ENCODE results near the gene HK1. TPM values are rescaled to one million over a fixed set of nuclear protein-coding genes. Genes with fewer than 3 reads are reported as not detected.

Gene HK1
- total RNA-seq, 1 donor from 2014 or later, result 61.3 TPM

GRCh38 chr10:69413221-69413865 is 135.0 kb downstream of the HK1 start:
- H3K27ac Mint-ChIP-seq (ENCODE audit: unreplicated experiment), result peak overlapping the region; percentile 40
- TF ChIP-seq CTCF (IDR thresholded peaks at IDR 0.05), result peak; percentile 72
- no peaks in the 10 kb centered on the region for H3K9me3 Mint-ChIP-seq (ENCODE audit: unreplicated experiment)
- no peak for DNase-seq (ENCODE audit: extremely low spot score, unreplicated experiment)
- H3K36me3 Mint-ChIP-seq (ENCODE audit: unreplicated experiment), result no peaks in the 10 kb centered on the region
- no peaks in the 10 kb centered on the region for H3K27me3 Mint-ChIP-seq (ENCODE audit: unreplicated experiment)
- H3K4me3 Mint-ChIP-seq (ENCODE audit: unreplicated experiment), result no peak overlapping the region
- peaks cover 12% of the 10 kb centered on the region for H3K4me1 Mint-ChIP-seq (ENCODE audit: unreplicated experiment)

DNA sequence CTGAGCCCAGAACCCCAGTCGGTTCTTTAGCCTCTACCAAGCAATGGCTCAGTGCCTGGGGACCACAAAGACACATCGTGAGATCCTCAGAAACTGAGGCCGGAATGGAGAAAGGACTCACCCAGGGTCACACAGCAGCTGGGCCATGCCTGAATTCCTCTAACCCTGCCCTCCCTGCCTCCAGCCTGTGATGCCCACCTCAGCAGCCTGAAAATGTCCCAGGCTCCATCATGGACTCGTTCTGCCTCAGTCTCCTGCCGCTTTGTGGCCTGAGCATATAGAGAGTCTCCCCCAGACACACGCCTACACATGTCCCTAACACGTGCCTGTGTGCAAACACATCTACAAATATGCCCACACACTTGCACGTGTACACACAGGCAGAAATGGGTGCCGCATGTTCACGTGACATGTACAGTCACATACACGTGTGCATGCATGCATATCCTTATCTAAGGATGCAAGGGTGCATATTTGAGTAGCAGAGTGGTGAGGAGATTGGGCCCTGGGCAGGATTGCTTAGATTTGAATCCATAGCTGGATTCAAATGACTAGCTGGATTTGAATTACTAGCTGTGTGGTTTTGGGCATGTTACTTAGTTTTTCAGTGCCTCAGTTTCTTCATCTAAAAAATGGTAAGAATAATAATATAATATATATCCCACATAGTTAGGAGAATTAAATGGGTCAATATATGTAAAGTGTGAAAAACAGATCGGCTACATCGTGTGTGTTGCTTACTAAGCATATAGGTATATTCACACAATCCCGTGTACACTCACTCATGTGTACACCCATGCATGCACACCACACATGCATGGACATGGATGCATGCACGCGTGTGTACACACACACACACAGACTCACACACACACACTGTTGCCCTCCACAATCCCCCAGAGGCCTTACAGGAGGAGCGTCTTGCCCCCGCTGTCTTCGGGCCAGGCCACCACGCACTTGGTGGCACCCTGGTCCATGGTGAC is 136.0 kb downstream of the HK1 start:
- H3K27me3 Mint-ChIP-seq (ENCODE audit: unreplicated experiment), result no peaks in the 10 kb centered on the region
- H3K36me3 Mint-ChIP-seq (ENCODE audit: unreplicated experiment), result no peaks in the 10 kb centered on the region
- H3K27ac Mint-ChIP-seq (ENCODE audit: unreplicated experiment), result no peak overlapping the region
- TF ChIP-seq CTCF (IDR thresholded peaks at IDR 0.05), result no peak
- H3K4me3 Mint-ChIP-seq (ENCODE audit: unreplicated experiment), result no peak overlapping the region
- H3K4me1 Mint-ChIP-seq (ENCODE audit: unreplicated experiment), result peaks cover 10% of the 10 kb centered on the region
- no peak for DNase-seq (ENCODE audit: extremely low spot score, unreplicated experiment)
- H3K9me3 Mint-ChIP-seq (ENCODE audit: unreplicated experiment), result no peaks in the 10 kb centered on the region

DNA sequence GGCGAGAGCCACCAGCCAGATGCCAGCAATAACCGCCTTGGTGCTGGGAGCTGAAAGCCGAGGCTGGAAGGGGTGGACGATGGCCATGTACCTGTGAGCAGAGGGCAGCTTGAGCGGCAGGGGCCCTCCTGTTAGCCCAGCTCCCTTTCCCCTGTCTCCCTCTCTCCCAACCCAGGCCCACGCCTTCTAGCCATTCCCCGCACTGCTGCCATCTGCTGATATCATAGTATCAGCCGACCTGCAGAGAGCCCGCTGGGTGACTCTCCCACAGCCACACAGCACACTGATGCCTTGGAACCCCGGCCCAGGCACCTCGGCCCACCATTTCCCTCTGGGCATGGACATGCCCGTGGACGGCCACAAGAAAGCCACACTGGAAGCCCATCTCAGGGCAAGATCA is 136.8 kb downstream of the HK1 start:
- H3K4me3 Mint-ChIP-seq (ENCODE audit: unreplicated experiment), result no peak overlapping the region
- DNase-seq (ENCODE audit: extremely low spot score, unreplicated experiment), result no peak

DNA sequence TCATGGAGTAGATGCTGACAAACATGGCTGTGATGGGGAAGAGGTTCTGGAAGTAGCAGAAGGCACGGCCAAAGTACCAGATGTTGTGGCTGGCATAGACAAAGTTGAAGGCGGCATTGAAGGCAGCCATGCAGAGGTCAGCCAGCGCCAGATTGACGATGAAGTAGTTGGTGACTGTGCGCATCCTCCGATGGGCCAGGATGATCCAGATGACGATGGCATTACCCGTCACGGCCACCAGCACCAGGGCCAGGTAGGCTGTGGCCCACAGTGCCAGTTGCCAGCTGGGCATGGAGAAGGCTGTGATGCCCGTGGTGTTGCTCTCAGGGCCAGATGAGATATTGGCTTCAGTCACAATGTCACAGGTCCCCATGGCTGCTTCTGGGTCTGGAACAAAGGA is 137.7 kb downstream of the HK1 start:
- no peak for TF ChIP-seq CTCF (IDR thresholded peaks at IDR 0.05)
- H3K4me3 Mint-ChIP-seq (ENCODE audit: unreplicated experiment), result no peak overlapping the region
- no peaks in the 10 kb centered on the region for H3K27me3 Mint-ChIP-seq (ENCODE audit: unreplicated experiment)
- H3K9me3 Mint-ChIP-seq (ENCODE audit: unreplicated experiment), result no peaks in the 10 kb centered on the region
- DNase-seq (ENCODE audit: extremely low spot score, unreplicated experiment), result no peak
- H3K36me3 Mint-ChIP-seq (ENCODE audit: unreplicated experiment), result no peaks in the 10 kb centered on the region
- H3K4me1 Mint-ChIP-seq (ENCODE audit: unreplicated experiment), result peaks cover 9% of the 10 kb centered on the region
- H3K27ac Mint-ChIP-seq (ENCODE audit: unreplicated experiment), result no peak overlapping the region

More for the DNA sequence above, 136.8 kb downstream of the HK1 start:
- no peak for TF ChIP-seq CTCF (IDR thresholded peaks at IDR 0.05)
- no peaks in the 10 kb centered on the region for H3K9me3 Mint-ChIP-seq (ENCODE audit: unreplicated experiment)
- no peak overlapping the region for H3K27ac Mint-ChIP-seq (ENCODE audit: unreplicated experiment)
- no peaks in the 10 kb centered on the region for H3K27me3 Mint-ChIP-seq (ENCODE audit: unreplicated experiment)
- peaks cover 9% of the 10 kb centered on the region for H3K4me1 Mint-ChIP-seq (ENCODE audit: unreplicated experiment)
- no peaks in the 10 kb centered on the region for H3K36me3 Mint-ChIP-seq (ENCODE audit: unreplicated experiment)

- Mint-ChIP-seq H3K9me3 (ENCODE audit: unreplicated experiment) (no peaks in the 10 kb centered on the region), H3K36me3 (ENCODE audit: unreplicated experiment) (no peaks in the 10 kb centered on the region), H3K4me1 (ENCODE audit: unreplicated experiment) (peaks cover 9% of the 10 kb centered on the region), H3K27ac (ENCODE audit: unreplicated experiment) (no peak within 1 kb of the TSS), H3K4me3 (ENCODE audit: unreplicated experiment) (no peak within 1 kb of the TSS), H3K27me3 (ENCODE audit: unreplicated experiment) (no peaks in the 10 kb centered on the region)
- TF ChIP-seq CTCF (IDR thresholded peaks at IDR 0.05), result no peak
- no peak for DNase-seq (ENCODE audit: extremely low spot score, unreplicated experiment)
Measured at GRCh38 chr10:69416695-69417094, 138.4 kb downstream of the HK1 start, which contains the start of gene TACR2. TSS of gene TACR2 (minus strand) at chr10:69416918. CDS start at chr10:69416323, 595 bp downstream.
